Measurements from ENCODE around the gene R3HDM1.

- TF ChIP-seq, protein P1, sequence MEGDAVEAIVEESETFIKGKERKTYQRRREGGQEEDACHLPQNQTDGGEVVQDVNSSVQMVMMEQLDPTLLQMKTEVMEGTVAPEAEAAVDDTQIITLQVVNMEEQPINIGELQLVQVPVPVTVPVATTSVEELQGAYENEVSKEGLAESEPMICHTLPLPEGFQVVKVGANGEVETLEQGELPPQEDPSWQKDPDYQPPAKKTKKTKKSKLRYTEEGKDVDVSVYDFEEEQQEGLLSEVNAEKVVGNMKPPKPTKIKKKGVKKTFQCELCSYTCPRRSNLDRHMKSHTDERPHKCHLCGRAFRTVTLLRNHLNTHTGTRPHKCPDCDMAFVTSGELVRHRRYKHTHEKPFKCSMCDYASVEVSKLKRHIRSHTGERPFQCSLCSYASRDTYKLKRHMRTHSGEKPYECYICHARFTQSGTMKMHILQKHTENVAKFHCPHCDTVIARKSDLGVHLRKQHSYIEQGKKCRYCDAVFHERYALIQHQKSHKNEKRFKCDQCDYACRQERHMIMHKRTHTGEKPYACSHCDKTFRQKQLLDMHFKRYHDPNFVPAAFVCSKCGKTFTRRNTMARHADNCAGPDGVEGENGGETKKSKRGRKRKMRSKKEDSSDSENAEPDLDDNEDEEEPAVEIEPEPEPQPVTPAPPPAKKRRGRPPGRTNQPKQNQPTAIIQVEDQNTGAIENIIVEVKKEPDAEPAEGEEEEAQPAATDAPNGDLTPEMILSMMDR (conservative IDR thresholded peaks at IDR 0.05 in 1 of 2, IDR thresholded peaks at IDR 0.05 in 1 of 2; ENCODE audit: extremely low read depth in 1 of 2, insufficient read depth in 1 of 2, low read depth in 1 of 2, low read length in 2 of 2) = no peak
- TF ChIP-seq EZH2 (IDR thresholded peaks at IDR 0.05; ENCODE audit: borderline replicate concordance, low read length) = no peak
Measured at GRCh38 chr2:135733045-135733444, 201.8 kb downstream of the R3HDM1 start.
